HepG2 (cell line): ENCODE data around the gene CDNF. TPM values are rescaled to one million over a fixed set of nuclear protein-coding genes. Genes with fewer than 3 reads are reported as not detected.

Source experiments
- CENPT ChIP-seq: sonication (generic); formaldehyde crosslinking; IDR thresholded peaks from 2 replicates; pipeline ENCODE4 v1.8.0; 2022; ENCODE audit warnings: low read depth, mild to moderate bottlenecking, moderate library complexity, missing genetic modification reagents
- HMGXB4 ChIP-seq, 2 experiments: sonication (generic) in 1 of 2; formaldehyde crosslinking in 1 of 2; IDR thresholded peaks; 2 replicates each; pipeline versions ENCODE4 v1.4.0 to v1.6.1; 2018 to 2020; ENCODE audit warnings: missing genetic modification reagents in 2 of 2, borderline replicate concordance in 1 of 2, low read depth in 1 of 2, mild to moderate bottlenecking in 1 of 2, missing biosample characterization in 1 of 2
- HNRNPUL1 ChIP-seq: fragments of 200-400 bp; formaldehyde crosslinking; IDR thresholded peaks from 2 replicates; pipeline ENCODE4 v1.6.1; 2017; ENCODE audit warnings: low read depth, mild to moderate bottlenecking, low read length, moderate library complexity
- MAFK ChIP-seq, 2 experiments: IDR thresholded peaks in 1 of 2; conservative IDR thresholded peaks in 1 of 2; 2 replicates each; pipeline ENCODE4 v1.6.1; 2011; ENCODE audit warnings: improper control_type of control experiment in 2 of 2, low read length in 2 of 2
- PCBP1 ChIP-seq: fragments of 200-400 bp; formaldehyde crosslinking; IDR thresholded peaks from 2 replicates; pipeline ENCODE4 v1.6.1; 2017; ENCODE audit warnings: mild to moderate bottlenecking, low read depth, low read length, borderline replicate concordance
- RARG ChIP-seq: sonication (generic); formaldehyde crosslinking; IDR thresholded peaks from 2 replicates; pipeline ENCODE4 v1.4.0; 2020; ENCODE audit warnings: low read depth, mild to moderate bottlenecking, missing genetic modification reagents
- RCOR2 ChIP-seq: IDR thresholded peaks from 2 replicates; pipeline ENCODE4 v1.6.1; 2016; ENCODE audit warnings: missing biosample characterization, missing genetic modification reagents
- ZFX ChIP-seq: sonication (generic); formaldehyde crosslinking; IDR thresholded peaks from 2 replicates; pipeline ENCODE4 v1.4.0; 2020; ENCODE audit warnings: mild to moderate bottlenecking, low read depth, missing genetic modification reagents, moderate library complexity
- ZKSCAN5 ChIP-seq: sonication (generic); formaldehyde crosslinking; IDR thresholded peaks from 2 replicates; pipeline ENCODE4 v1.5.1; 2020; ENCODE audit warnings: mild to moderate bottlenecking, missing genetic modification reagents
- ZNF142 ChIP-seq: sonication (generic); formaldehyde crosslinking; IDR thresholded peaks from 2 replicates; pipeline ENCODE4 v1.4.0; 2020; ENCODE audit warnings: missing genetic modification reagents
- ZNF20 ChIP-seq: sonication (generic); formaldehyde crosslinking; IDR thresholded peaks from 2 replicates; pipeline ENCODE4 v1.4.0; 2020; ENCODE audit warnings: mild to moderate bottlenecking, moderate library complexity, missing genetic modification reagents
- ZNF30 ChIP-seq: sonication (generic); formaldehyde crosslinking; IDR thresholded peaks from 2 replicates; pipeline ENCODE4 v1.5.0; 2020; ENCODE audit warnings: mild to moderate bottlenecking, missing genetic modification reagents
- ZNF496 ChIP-seq: sonication (generic); formaldehyde crosslinking; IDR thresholded peaks from 2 replicates; pipeline ENCODE4 v1.8.1; 2023; ENCODE audit warnings: mild to moderate bottlenecking, moderate library complexity, missing genetic modification reagents; ENCODE audit not compliant: insufficient replicate concordance
- ZNF572 ChIP-seq: sonication (generic); formaldehyde crosslinking; IDR thresholded peaks from 2 replicates; pipeline ENCODE4 v1.5.1; 2020; ENCODE audit warnings: mild to moderate bottlenecking, missing genetic modification reagents
- ZNF839 ChIP-seq: sonication (generic); formaldehyde crosslinking; IDR thresholded peaks from 2 replicates; pipeline ENCODE4 v1.4.0; 2020; ENCODE audit warnings: missing genetic modification reagents, mild to moderate bottlenecking, borderline replicate concordance
- ZSCAN12 ChIP-seq: sonication (generic); formaldehyde crosslinking; IDR thresholded peaks from 2 replicates; pipeline ENCODE4 v1.9.0; 2021; ENCODE audit warnings: mild to moderate bottlenecking, missing genetic modification reagents
- polyA plus RNA-seq, 8 experiments: library from polyadenylated mRNA; depleted of rRNA in 3 of 8; stranded (reverse) in 7 of 8; unstranded in 1 of 8; fragments of >200 nt; fragmentation: Illumina TruSeq in 4 of 8; extraction: Trizol in 4 of 8; gene quantifications; 2 replicates each; pipeline versions ENCODE4 v1.2.1 to v1.2.3, GENCODE V29; 2011 to 2016; ENCODE audit warnings: low read depth in 4 of 8, missing spikeins in 1 of 8, mixed read lengths in 1 of 8; ENCODE audit not compliant: insufficient read depth in 1 of 8
- total RNA-seq, 5 experiments: library from RNA; depleted of rRNA; stranded (reverse); fragments of >200 nt; fragmentation: Illumina TruSeq; extraction: Trizol; gene quantifications; 2 replicates each; pipeline ENCODE4 v1.2.3, GENCODE V29; 2016; ENCODE audit warnings: low read depth in 1 of 5
- TF ChIP-seq, protein P1 (sequence below): sonication (generic); formaldehyde crosslinking; IDR thresholded peaks from 2 replicates; pipeline ENCODE4 v1.8.0; 2022; ENCODE audit warnings: mild to moderate bottlenecking, missing genetic modification reagents; ENCODE audit not compliant: insufficient replicate concordance
- TF ChIP-seq, protein P2 (sequence below): sonication (generic); formaldehyde crosslinking; IDR thresholded peaks from 2 replicates; pipeline ENCODE4 v1.4.0; 2020; ENCODE audit warnings: missing genetic modification reagents

CDNF gene
- total and polyA plus RNA-seq, 2 of the 13 experiments (the other 11 are each of a cell fraction or from before 2014, with no cell fraction given), result 0.29 to 0.33 TPM

DNA sequence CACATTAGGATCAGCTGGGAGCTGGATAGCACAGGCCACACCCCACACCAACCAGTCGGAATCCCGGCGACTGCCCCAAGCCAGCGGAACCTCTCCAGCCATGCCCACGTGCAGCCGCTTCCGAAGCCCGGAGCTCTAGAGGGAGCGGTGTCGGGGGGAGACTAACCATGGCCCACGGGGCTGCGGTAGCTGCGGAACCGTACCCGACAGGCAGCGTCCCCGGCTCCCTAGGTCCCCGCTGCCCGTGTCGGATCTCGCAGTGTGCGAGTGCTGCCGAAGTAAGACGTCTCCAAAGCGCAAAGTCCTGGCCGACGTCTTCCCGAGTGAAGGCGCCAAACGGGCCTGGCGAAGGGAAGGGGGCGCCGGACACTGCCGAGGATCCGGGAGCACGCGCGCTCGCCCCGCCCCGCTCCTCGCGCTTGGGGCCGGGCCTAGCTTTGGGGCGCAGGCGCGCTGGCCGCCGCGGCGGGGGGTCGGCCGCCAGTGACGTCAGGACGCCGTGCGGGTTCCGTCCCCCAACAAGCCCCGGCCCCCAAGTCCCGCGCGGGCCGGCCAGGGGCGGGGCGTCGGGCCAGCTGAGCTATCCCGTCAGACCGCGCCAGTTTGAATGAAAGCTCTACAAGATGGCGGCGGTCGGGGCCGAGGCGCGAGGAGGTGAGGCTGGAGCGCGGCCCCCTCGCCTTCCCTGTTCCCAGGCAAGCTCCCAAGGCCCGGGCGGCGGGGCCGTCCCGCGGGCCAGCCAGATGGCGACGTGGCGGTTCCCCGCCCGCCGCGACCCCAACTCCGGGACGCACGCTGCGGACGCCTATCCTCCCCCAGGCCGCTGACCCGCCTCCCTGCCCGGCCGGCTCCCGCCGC, 40.7 kb upstream of the CDNF start, which contains the start of gene SUV39H2 (continued):
- TF ChIP-seq ZNF142 (CRISPR knock-in tag), result peak; percentile 40
- TF ChIP-seq PCBP1, result no peak
- TF ChIP-seq ZKSCAN5, result no peak
- TF ChIP-seq, protein P1, sequence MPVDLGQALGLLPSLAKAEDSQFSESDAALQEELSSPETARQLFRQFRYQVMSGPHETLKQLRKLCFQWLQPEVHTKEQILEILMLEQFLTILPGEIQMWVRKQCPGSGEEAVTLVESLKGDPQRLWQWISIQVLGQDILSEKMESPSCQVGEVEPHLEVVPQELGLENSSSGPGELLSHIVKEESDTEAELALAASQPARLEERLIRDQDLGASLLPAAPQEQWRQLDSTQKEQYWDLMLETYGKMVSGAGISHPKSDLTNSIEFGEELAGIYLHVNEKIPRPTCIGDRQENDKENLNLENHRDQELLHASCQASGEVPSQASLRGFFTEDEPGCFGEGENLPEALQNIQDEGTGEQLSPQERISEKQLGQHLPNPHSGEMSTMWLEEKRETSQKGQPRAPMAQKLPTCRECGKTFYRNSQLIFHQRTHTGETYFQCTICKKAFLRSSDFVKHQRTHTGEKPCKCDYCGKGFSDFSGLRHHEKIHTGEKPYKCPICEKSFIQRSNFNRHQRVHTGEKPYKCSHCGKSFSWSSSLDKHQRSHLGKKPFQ (CRISPR knock-in tag), result peak; percentile 40
- TF ChIP-seq HMGXB4 (CRISPR knock-in tag; IDR thresholded peaks at IDR 0.05; ENCODE audit: borderline replicate concordance in 1 of 2, low read depth in 1 of 2), result peak; percentile 63 to 83; a peak in 3 of 4 replicates
- no peak for TF ChIP-seq HNRNPUL1
- TF ChIP-seq ZNF839 (CRISPR knock-in tag), result no peak
- no peak for TF ChIP-seq RARG (CRISPR knock-in tag)
- TF ChIP-seq ZNF572, result no peak
- no peak for TF ChIP-seq MAFK (conservative IDR thresholded peaks at IDR 0.05 in 1 of 2, IDR thresholded peaks at IDR 0.05 in 1 of 2; ENCODE audit: low read length in 2 of 2)
- TF ChIP-seq ZNF496 (CRISPR knock-in tag), result no peak
- peak; percentile 97 for TF ChIP-seq ZFX (CRISPR knock-in tag)
- TF ChIP-seq ZNF30 (CRISPR knock-in tag), result no peak
- TF ChIP-seq CENPT (CRISPR knock-in tag), result no peak
- TF ChIP-seq, protein P2, sequence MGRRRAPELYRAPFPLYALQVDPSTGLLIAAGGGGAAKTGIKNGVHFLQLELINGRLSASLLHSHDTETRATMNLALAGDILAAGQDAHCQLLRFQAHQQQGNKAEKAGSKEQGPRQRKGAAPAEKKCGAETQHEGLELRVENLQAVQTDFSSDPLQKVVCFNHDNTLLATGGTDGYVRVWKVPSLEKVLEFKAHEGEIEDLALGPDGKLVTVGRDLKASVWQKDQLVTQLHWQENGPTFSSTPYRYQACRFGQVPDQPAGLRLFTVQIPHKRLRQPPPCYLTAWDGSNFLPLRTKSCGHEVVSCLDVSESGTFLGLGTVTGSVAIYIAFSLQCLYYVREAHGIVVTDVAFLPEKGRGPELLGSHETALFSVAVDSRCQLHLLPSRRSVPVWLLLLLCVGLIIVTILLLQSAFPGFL (CRISPR knock-in tag), result no peak
- no peak for TF ChIP-seq RCOR2 (CRISPR knock-in tag)
- TF ChIP-seq ZSCAN12, result no peak
- TF ChIP-seq ZNF20 (CRISPR knock-in tag), result no peak
